ENCODE data around the gene GIMAP6.
"Not testable (repeated sequence)": the region's sequence is repeated elsewhere in the genome, so short reads cannot be mapped to it uniquely, and the experiment has no call there.

Gene GIMAP6

DNA sequence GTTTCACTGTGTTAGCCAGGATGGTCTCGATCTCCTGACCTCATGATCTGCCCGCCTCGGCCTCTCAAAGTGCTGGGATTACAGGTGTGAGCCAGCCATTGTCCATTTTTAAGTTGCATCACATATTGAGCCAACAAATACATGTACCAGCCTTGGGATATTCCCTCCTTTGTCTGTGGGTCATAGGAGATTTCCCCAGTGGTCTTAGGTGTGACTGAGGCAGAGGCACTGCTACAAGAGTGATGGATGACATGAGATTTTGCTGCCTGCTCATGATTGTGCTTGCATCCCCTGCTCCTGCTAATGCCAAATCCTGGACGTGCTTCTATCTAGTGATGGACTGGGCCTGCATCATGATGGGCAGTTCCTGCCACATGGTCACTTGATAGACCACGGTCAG is 10.7 kb upstream of the GIMAP6 start:
- no peak for DNase-seq

DNA sequence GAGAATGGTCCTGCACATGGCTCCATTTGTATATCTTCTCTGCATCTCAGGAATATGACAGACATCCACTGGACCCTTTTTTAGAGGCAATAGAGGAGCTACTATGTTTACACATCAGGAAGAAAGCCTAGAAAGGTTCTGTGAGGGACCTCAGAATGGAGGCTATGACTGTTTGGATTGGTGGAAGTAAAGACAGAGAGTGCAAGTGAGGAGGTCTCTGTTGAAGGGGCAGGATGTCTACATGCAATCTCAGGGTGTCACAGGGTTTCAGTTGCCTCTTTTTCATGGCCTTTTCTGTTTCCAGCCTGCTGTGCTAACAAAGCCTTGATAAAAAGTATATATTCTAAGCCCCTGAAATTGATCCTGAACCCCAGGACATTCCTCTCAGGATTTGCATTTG is 9.7 kb upstream of the GIMAP6 start:
- no peak for DNase-seq

GRCh38 chr7:150633926-150634325 is 1.7 kb upstream of the GIMAP6 start:
- no peak for DNase-seq

GRCh38 chr7:150631084-150631826 is 930 bp downstream of the GIMAP6 start:
- no peak for DNase-seq

GRCh38 chr7:150629347-150629746 is 2.8 kb downstream of the GIMAP6 start:
- no peak for DNase-seq

GRCh38 chr7:150627959-150628358 is 4.2 kb downstream of the GIMAP6 start:
- DNase-seq = no peak

- DNase-seq = no peak
These were observed 5.5 kb downstream of the GIMAP6 start for GRCh38 chr7:150626696-150627095.

GRCh38 chr7:150621376-150621775 is 10.8 kb downstream of the GIMAP6 start:
- no peak for DNase-seq

DNA sequence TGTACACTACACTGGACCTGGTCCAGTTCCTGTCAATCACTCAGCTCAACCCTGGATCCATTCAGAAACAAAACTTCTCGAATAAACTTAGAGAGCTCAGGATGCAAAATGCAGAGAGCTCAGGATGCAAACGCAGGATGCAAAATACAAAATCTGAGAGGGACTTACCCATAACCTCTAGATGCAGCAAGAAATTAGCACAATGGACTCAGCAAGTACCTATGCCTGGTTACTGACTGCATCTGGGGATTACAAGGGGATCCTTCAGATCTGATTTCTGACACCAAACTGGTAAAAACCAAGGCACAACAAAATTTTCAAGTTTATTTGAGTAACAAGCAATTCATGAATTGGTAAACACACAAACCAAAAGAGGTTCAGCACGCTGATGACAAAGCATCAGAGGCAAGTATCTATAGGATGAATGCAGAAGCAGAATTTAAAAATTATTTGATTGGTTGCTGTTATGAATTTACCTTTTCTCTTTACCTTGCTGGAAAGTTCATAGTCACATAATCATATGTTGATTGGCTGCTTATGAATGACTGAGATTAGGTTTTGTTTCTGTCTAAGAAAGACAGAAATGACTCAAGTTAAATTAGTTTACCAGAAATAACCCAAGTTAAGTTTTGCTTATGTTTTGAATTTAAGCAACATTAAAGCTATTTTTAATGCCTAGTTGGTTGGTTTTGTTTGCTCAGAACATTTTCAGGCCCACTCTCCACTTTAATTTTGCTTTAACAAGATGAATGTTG is 11.4 kb downstream of the GIMAP6 start:
- no peak for DNase-seq

DNA sequence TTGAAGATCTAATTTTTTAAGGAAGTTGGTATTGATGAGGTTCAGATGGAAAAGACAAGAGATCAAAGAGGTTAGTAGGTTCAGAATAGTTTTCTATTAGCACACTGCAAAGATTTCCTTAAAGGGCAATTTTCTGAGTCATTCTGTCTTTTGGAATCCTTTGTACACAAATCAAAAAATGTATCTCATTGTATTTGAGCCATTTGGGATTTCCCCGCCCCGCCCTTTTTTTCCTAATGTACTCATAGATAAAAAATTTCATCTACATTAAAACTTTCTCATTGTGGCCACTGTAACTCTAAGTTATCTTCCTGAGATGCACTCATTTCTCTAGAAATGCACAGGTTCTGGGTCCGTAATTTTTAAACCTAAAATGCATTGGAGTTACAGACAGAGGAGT is 12.1 kb downstream of the GIMAP6 start:
- DNase-seq = no peak

DNA sequence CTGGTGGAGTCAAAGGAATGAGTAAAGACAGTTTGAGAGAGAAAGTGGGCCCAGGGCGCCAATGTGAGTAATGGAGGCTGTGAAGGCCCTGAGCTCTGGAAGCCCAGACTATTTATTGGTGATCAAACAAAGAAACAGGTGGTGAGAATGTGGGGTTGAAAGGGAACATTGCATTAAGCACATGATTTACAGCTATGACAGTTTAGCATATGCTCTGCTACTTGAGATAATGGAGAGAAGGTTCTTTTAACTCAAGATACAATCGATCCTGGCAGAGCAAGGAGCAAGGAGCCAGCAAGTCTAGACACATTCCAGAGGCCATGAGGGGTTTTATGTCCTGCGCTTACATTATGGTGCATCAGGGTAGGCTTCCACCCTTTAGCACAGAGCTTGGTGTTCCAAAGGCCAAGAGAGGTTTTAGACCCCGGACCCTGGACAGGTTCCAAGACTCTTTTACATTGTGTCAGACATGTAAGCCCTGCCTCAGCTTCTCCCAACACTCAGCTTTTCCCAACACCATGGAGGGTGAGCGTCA is 16.9 kb downstream of the GIMAP6 start:
- DNase-seq = not testable (repeated sequence)

GRCh38 chr7:150614426-150614825 is 17.8 kb downstream of the GIMAP6 start:
- DNase-seq = not testable (repeated sequence)

- no peak for DNase-seq
These were observed 18.3 kb downstream of the GIMAP6 start for GRCh38 chr7:150613880-150614279.

DNA sequence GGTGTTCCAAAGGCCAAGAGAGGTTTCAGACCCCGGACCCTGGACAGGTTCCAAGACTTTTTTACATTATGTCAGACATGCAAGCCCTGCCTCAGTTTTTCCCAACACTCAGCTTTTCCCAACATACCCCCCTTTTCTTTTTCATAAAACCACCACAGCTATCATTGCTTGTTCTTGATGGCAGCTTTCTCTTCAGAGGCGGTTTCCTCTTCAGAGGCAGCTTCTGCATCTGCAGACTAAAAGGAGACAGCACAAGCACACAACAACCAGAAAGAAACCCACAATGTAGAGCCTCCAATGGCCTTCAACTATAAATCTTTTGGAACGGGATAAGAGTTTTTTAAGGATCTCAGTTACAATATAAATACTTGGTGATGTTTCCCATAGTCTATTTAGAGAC is 19.3 kb downstream of the GIMAP6 start:
- DNase-seq = no peak

DNA sequence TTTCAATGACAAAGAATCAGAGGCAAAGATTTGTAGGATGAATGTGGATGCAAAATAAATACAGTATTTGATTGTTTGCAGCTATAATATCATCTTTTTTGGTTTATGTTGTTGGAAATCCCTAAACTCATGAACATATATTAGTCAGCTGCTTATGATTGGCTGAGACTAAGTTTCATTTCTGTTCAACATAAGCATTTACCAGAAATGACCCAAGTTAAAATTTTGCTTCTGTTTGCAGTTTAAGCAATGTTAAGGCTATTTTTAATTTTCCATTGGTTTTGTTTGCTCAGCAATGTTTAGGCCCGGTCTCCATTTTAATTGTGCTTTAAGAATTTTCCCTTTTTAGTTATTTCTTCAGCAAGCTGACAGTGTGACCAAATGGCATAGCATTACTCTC is 22.0 kb downstream of the GIMAP6 start:
- DNase-seq = no peak

- not testable (repeated sequence) for DNase-seq
These were observed 28.6 kb downstream of the GIMAP6 start for GRCh38 chr7:150603600-150603999.

DNA sequence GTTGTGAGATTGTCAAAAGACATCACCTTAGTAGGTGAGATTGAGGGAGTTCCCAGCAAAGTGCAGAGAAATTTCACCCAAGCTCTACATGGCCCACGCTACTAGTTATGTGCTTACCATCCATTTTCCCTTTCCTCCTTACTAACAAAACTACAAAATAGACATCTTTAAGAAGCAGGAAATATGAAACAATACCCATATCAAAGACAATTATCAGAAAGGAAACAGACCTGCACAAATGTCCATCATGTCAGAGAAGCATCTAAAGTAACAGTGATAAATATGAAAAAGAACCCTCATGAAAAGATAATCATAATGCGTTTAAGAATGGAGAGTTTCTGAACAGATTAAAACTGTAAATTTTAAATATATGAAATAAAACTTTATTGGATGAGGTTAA is 36.8 kb downstream of the GIMAP6 start:
- DNase-seq = no peak

DNA sequence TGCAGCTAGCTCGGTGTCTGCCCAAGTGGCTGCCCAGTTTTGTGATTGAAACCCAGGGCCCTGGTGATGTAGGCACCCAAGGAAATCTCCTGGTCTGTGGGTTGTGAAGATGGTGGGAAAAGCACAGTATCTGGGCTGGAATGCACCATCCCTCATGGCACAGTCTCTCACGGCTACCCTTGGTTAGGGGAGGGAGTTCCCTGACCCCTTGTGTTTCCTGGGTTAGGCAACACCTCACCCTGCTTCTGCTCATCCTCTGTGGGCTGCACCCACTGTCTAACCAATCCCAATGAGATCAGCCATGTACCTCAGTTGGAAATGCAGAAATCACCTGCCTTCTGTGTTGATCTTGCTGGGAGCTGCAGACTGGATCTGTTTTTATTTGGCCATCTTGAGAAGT is 37.4 kb downstream of the GIMAP6 start:
- no peak for DNase-seq

DNA sequence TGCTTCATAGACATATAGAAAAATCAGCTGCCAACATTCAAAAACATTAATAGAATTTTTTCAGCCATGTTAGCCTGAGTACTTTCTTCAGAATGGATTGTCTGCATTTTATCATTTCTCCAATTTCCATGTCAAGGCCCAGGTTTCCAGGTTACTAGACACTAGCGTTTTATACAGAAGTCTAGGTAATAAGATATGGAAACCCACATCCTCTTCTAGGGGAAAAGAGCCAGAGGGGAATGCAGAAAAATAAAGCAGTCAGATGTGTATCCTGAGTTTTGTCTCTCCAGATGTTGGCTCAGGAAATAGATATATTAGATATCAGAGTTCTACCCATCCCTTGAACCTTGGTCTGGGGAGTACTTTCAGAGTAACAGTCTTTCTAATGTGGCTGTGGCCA is 44.6 kb downstream of the GIMAP6 start:
- DNase-seq = no peak

GRCh38 chr7:150586785-150587152 is 45.4 kb downstream of the GIMAP6 start:
- DNase-seq = no peak

DNA sequence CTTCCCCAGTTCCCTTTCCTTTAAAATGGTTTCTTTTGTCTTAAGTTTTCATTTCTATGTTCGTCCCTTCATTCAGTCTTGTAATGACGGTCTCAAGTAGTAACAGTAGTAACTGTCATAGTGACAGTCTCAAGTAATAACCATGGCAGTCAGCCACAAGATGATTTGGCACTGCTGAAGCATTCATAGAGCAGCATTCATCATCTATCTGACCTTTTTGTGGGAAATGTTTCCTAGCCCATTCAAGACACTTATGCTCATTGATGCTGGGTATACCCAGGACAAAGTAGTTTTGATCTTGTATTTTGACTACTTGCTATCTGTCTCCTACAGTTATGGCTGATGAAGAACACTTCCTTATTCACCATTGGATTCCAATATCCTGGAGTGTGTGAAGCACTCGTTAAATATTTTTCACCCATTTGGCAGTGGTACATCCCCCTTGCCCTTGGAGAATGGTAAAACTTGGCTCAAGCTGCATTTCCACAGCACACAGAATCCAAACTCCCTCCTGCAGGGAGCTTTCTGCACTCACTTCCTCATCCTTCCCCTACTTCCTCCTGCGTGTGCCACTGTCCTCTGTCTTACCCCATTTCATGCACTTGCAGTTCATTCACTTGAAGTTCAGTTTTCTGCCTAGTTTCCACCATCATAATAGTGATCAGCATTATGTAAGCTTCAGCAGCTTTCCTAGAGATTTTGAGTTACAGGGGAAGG is 46.0 kb downstream of the GIMAP6 start:
- no peak for DNase-seq

DNA sequence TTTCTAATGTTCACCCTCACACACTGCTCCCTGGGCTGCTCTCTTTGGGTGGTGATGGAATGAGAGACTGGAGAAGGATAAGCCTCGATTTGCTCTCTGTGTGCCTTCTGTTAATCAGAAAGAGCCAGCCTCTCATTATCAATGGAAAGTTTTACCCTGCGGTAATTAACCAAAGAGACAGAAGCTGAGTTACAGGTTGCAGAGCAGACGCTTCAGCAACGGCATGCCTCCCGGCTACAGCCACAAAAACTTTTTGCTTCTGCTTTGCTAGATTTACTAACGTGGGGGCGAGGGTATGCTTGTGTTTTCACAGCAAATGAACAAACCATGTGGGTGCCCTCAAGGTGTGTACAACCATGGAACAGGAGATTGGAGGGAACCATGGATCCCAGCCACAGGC is 47.0 kb downstream of the GIMAP6 start:
- no peak for DNase-seq

- DNase-seq = no peak
These were observed 51.4 kb downstream of the GIMAP6 start for GRCh38 chr7:150580638-150581394.

Measured in NCI-H1092 treated with DMSO at 0.1 percent for 48 hours (cell line).